ENCODE results near the gene FNBP1.

DNA sequence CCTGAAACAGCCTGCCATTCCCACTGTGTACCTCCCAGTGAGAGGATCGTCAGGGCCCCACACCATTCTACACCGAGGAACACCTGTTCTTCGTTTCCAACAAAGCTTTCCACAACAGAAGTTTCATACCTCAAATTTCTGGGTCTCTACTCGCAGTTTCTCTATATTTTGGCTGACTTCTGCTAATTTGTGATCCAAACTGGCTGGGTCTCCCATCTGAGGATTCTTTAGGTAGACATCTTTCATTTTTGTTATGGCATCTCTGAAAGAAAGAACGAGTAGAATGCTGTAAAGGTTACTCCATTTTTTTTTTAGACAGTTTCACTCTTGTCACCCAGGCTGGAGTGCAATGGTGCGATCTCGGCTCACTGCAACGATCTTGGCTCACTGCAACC, 140.3 kb downstream of the FNBP1 start:
- TF ChIP-seq, protein P1, sequence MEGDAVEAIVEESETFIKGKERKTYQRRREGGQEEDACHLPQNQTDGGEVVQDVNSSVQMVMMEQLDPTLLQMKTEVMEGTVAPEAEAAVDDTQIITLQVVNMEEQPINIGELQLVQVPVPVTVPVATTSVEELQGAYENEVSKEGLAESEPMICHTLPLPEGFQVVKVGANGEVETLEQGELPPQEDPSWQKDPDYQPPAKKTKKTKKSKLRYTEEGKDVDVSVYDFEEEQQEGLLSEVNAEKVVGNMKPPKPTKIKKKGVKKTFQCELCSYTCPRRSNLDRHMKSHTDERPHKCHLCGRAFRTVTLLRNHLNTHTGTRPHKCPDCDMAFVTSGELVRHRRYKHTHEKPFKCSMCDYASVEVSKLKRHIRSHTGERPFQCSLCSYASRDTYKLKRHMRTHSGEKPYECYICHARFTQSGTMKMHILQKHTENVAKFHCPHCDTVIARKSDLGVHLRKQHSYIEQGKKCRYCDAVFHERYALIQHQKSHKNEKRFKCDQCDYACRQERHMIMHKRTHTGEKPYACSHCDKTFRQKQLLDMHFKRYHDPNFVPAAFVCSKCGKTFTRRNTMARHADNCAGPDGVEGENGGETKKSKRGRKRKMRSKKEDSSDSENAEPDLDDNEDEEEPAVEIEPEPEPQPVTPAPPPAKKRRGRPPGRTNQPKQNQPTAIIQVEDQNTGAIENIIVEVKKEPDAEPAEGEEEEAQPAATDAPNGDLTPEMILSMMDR (IDR thresholded peaks at IDR 0.05; ENCODE audit: low read length): no peak
- TF ChIP-seq EZH2 (optimal IDR thresholded peaks at IDR 0.05; ENCODE audit: low read depth, low read length): no peak
